ENCODE results near the gene ATOH7. TPM values are rescaled to one million over a fixed set of nuclear protein-coding genes. Genes with fewer than 3 reads are reported as not detected.

ATOH7 gene
- total RNA-seq, 1 experiment from 2014 or later: not detected

- Mint-ChIP-seq H3K9me3 (ENCODE audit: unreplicated experiment) (no peaks in the 10 kb centered on the region), H3K27me3 (ENCODE audit: insufficient read depth, unreplicated experiment) (peaks cover 11% of the 10 kb centered on the region), H3K4me1 (ENCODE audit: insufficient read depth, unreplicated experiment) (no peaks in the 10 kb centered on the region), H3K4me3 (ENCODE audit: unreplicated experiment) (no peak overlapping the region), H3K36me3 (ENCODE audit: insufficient read depth, unreplicated experiment) (no peaks in the 10 kb centered on the region), H3K27ac (ENCODE audit: low read depth, unreplicated experiment) (no peak overlapping the region)
- ChIA-PET POLR2A (no interaction called here), CTCF (no interaction called here)
- no peak for DNase-seq (ENCODE audit: unreplicated experiment)
- BruUV-seq (replicated peaks): no TSS peak
- TF ChIP-seq, protein P1, sequence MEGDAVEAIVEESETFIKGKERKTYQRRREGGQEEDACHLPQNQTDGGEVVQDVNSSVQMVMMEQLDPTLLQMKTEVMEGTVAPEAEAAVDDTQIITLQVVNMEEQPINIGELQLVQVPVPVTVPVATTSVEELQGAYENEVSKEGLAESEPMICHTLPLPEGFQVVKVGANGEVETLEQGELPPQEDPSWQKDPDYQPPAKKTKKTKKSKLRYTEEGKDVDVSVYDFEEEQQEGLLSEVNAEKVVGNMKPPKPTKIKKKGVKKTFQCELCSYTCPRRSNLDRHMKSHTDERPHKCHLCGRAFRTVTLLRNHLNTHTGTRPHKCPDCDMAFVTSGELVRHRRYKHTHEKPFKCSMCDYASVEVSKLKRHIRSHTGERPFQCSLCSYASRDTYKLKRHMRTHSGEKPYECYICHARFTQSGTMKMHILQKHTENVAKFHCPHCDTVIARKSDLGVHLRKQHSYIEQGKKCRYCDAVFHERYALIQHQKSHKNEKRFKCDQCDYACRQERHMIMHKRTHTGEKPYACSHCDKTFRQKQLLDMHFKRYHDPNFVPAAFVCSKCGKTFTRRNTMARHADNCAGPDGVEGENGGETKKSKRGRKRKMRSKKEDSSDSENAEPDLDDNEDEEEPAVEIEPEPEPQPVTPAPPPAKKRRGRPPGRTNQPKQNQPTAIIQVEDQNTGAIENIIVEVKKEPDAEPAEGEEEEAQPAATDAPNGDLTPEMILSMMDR (IDR thresholded peaks at IDR 0.05; ENCODE audit: unreplicated experiment): no peak
- intact Hi-C loops (cut with micrococcal nuclease): no loop called here
Observed at GRCh38 chr10:68184546-68184945, 47.4 kb downstream of the ATOH7 start.

Other genes starting within 250 kb of the ATOH7 start
- gene HERC4, start 156.8 kb downstream of the ATOH7 start, total RNA-seq (2022): 57.5 and 61.5 TPM in 2 replicates
- gene MYPN, start 122.6 kb downstream of the ATOH7 start, total RNA-seq (2022): 0.22 and 0.37 TPM in 2 replicates
- gene HNRNPH3, start 100.0 kb upstream of the ATOH7 start, total RNA-seq (2022): 216 and 285 TPM in 2 replicates
- 5.6 and 5.7 TPM in 2 replicates for gene PBLD, start 100.8 kb upstream of the ATOH7 start, total RNA-seq (2022)
- 25.9 and 32.0 TPM in 2 replicates for gene RUFY2, start 175.2 kb upstream of the ATOH7 start, total RNA-seq (2022)
- gene DNA2, start 239.9 kb upstream of the ATOH7 start, total RNA-seq (2022): 2.6 and 6.9 TPM in 2 replicates